GM18951 (cell line): ENCODE results near the gene METAP1D.
"Not testable (repeated sequence)": the region's sequence is repeated elsewhere in the genome, so short reads cannot be mapped to it uniquely, and the experiment has no call there.

Experiments
- POLR2A ChIP-seq: IDR thresholded peaks from 4 replicates; pipeline ENCODE4 v1.6.1; 2011; ENCODE audit warnings: mild to moderate bottlenecking; ENCODE audit not compliant: insufficient read length, insufficient read depth; ENCODE audit errors: extremely low read depth
- in situ Hi-C: fragments of 300-500 bp; cut with MboI; formaldehyde crosslinking; loops from one replicate; pipeline ENCODE4 v1.12.0; 2022; ENCODE audit warnings: low sequenced_read_pairs, mixed read lengths, inconsistent platforms; ENCODE audit not compliant: unreplicated experiment

Gene METAP1D

DNA sequence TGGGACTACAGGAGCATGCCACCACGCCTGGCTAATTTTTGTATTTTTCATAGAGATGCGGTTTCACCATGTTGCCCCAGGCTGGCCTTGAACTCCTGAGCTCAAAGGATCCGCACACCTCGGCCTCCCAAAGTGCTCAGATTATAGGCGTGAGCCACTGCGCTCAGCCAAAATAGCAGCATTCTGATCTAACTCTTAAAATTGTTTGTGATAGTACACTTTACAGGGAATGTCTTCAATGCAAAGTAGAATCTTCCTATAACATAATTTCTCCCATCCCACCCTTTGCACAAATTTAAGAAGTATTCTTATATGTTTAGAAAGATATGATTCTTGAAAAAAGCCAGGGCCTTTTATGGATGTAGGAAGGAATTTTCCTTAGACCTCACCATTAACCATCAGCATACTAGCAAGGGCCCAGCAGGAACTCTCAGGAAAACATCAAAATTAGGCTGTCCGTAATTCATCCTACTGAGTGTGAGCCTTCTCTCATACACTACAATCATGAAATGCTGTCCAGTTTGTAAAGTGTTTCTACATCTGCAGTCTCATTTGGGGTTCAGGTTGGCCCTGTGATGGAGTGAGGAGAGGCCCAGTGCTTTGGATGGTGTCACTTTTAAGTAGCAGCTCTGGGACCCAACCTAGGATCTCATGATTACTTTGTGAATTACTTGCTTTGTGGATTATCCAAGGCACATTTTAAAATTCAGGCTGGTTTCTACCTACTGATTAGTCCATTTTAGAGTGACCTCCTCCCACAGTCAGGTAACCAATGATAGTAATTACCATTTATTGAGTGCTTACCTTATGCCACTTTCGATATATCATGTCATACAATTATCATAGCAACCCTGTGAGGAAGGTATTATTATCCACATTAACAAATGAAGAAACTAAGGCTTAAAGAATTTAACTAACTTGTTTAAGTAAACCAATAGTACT is 48.1 kb downstream of the METAP1D start:
- no peak for TF ChIP-seq POLR2A
- in situ Hi-C loops = no loop called here

DNA sequence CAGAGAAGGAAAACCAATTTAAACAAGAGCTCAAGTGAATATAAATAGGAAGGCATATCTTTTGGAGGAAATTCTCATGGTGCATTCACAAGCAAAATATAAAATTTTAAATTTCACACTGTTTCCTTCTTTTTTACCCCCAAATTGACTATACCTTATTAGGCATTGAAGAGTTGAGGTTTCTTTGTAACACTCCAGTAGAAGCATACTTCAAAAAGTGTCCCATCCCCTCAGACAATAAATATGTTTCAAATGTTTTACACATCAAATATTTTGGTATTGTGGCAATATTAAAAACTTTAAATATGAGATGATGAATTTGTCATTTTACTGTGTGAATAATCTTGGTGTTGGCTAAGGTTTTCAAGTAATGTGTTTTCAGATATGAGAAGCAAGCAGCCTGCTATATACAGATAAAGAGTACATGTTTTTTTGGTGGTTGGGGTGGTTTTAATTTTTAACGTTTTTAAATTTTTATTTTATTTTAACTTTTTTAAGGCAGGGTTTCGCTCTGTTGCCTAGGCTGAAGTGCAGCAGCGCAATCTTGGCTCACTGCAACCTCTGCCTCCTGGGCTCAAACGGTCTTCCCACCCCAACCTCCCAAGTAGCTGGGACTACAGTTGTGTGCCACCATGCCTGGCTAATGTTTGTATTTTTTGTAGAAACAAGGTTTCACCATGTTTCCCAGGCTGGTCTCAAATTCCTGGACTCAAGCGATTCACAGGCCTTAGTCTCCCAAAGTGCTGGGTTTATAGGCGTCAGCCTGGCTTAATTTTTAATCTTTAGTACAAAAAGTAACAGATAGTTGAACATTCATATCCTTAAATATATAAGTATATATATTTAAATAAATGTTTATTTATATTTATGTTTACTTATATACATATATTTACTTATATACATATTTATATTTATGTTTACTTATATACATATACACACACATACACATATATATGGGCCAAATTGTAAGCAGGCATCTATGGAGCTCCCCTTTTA is 49.1 kb downstream of the METAP1D start:
- in situ Hi-C loops = no loop called here

DNA sequence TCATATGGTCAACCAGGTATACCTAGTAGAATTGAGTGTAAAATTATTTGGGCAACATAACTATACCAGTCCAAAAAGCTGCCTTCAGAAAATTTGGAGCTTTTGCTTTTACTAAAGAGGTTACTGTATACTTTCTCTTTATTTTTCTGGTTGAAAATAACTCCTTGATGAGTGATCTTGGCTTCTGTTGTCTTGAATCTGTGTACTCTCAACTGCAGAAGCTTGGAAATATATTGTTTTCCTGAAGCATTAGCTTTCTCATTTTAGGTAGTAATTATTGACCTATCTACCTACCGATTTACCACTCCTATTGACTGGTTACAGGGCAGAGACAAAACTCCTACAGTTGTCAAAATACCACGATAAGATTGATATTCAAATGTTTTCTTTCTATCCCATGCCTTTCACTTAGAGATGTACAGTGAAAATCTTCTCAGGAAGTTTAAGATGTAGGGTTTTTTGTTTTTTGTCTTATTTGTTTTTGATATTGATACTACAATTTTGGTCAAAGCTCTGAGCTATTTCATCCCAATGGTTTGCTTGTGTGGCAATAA is 49.9 kb downstream of the METAP1D start:
- in situ Hi-C loops = no loop called here
- TF ChIP-seq POLR2A = no peak

More for the DNA sequence above, 49.1 kb downstream of the METAP1D start:
- no peak for TF ChIP-seq POLR2A

DNA sequence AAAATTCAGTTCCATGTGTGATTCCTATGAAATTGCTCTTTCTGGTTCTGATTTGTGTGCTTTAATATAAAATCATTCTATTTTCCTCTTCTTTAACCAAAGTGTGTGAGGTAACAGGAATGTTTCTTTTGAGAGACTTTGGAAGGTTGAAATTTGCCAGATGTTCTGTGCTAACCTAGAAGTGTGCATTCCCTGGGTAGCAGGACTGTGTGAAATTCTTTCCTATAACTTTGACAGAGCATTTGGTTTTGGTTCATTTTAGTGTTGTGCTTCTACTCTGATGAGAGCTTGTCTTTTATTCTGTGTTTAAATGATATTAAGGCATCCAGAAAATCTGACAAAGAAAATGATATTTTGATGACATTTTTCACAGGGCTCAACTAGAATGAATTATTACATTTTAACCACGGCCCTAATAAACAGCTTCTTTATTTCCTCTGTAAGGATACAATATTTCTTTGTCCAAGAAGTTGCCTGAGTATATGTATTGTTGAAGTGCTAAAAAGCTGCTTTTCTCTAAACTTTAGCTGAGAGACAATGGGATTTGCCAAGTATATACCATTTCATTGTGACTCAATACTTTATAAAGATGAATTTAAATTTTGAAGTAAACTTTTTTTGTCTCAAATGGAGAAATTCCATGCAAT is 50.8 kb downstream of the METAP1D start:
- in situ Hi-C loops = no loop called here
- no peak for TF ChIP-seq POLR2A

DNA sequence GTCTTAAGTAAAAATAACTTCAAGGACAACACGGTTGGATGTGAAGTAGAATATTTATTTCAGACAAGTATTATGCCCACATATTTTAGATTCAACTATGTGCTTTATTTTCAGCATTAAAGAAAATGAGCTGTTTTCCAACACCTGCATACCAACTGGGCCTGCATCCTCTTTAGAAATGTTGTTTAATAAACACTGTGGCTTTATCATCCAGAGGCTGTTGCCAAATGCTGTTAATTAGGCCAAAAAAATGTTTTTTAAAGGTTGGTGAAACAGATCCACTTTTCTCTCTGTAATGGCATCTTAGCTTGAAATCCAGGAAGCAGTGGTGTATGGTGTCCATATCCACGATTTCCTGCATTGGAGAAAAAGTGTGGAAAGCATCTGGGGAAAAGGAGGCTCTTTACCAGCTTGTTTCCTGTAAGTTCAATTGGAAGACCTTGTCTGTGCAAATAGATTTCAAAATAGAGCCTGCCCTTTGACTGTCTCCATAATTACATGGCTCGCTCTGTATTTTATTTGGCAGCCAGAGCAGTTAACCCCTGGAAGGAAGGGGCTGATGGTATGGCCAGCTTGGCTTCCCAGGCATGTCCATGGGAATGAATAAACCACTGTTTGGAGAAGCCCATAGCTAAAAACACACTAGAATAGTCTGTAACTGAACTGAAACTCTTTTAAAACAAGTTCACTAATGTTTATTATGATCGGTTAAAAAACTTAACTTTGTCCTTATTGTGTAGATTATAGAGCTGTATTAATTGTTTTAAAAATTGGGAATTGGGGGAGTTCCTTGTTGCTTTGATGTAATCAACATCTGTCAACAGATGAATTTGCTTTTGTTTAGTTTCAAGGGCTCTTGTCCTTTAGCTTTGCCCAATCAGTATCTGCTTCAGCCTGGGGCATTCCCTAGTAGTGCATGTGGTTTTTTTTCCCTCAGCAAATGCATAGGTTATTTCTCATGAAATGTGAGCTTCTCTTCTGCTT is 52.5 kb downstream of the METAP1D start:
- in situ Hi-C loops = no loop called here
- TF ChIP-seq POLR2A = no peak

DNA sequence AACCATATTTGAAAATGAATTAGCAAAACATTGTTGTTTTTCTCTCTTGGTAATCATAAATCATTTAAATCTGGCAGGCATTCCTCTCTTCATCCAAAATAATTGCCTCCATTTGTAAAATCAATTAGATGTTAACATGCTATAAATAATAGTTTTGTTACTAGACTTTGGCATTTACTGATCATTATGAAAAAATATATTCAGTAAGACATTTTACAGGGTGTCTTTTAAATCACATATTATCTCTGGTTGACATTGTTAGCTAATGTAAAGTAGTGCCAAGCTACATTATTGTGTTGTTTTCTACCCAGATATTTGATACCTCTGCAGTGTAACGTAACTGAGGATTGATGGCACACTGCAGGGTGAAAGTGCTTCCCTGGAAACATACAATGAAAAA is 53.7 kb downstream of the METAP1D start:
- no peak for TF ChIP-seq POLR2A
- in situ Hi-C loops = no loop called here

DNA sequence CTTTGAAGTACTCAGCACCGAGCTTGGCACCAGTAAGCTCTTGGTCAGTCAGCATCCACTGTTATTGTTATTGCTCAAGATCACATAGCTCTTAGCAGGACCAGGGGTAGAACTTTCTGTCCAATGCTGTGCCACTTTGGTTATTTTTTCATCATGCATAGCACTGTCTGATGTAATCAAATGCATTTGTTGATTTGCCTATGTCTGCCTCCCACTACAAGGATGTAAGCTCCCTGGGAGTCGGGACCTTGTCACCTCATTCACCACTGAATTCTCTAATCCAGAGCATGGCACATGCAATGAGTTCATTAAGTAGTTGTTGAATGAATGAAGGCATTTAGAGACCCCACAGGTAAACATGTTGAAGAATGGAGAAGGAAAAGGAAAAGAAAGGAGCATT is 56.5 kb downstream of the METAP1D start:
- TF ChIP-seq POLR2A = no peak
- in situ Hi-C loops = no loop called here

DNA sequence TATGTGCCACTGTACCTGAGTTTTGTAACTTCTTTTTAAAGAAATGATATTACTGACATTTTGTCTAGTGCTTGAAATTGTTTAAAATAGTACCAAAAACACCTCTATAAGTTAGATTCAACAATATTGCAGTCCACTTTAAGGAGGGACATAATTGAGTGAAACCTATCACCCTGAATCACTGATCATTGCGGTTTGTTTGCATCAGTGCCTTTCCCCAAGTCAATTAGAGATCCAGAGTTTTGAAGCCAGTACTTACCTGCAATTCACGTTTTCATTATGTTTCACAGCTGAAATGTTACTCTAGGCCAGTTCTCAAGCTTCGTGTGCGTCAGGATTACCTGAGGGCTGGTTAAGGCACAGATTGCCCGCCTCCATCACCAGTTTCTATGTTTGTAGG is 58.9 kb downstream of the METAP1D start:
- in situ Hi-C loops = no loop called here
- TF ChIP-seq POLR2A = no peak

DNA sequence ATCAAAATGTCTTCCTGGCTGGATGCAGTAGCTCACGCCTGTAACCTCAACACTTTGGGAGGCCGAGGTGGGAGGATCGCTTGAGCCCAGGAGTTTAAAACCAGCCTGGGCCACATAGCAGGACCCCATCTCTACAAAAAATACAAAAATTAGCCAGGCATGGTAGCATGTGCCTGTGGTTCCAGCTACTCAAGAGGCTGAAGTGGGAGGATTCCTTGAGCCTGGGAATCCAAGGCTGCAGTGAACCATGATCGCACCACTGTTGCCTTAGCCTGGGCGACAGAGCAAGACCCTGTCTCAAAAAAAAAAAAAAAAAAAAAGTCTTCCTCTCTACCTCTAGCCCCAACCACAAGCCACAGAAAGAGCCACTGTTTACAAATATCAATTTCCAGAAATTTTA is 60.4 kb downstream of the METAP1D start:
- in situ Hi-C loops = not testable (repeated sequence)

DNA sequence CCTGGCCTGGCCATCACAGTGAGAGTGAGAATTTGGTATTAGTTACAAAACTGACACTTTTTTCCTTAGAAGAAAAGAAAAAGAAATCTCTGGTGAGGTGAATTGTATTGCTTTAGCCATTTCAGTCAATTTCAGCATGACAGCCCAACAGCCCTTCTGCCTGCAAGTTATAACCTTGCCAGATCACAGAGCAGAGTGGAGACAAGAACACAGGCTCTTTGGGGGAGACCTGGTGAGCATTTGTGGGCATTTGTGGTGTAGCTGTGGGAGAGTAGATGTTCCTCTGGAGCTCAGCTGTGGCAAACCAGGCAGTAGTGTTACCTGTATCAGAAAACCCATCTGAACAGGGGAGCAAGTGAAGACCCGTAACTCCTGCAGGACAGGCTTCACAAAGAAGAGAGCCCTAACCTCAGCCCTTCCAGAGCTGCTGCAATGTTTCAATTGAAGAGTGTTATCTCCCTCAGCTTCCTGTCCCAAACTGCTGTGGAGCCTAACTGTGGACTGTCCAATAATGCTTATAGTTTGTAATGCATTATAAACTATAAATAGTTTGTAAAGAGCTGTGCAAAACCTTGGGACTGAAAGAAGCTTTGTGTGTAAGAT is 62.8 kb downstream of the METAP1D start:
- no peak for TF ChIP-seq POLR2A
- in situ Hi-C loops = no loop called here

DNA sequence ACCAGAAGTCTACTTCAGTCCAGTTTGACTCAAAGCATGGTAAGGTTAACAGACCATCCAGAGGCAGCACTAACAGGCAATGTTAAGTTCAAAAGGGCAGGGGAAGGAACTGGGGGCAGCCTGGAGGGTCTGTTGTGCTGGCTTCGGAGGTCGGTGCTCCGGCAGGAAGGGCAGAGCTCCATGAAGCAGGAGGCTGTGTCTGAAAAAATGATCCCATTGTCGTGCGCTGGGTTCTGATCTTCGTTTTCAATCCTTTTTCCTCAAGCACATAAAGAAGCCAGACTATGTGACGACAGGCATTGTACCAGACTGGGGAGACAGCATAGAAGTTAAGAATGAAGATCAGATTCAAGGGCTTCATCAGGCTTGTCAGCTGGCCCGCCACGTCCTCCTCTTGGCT is 63.7 kb downstream of the METAP1D start:
- no peak for TF ChIP-seq POLR2A
- in situ Hi-C loops = no loop called here
